Astrocyte of the cerebellum (primary cell): Measurements from ENCODE around the gene SERPINB4.
"Not testable (repeated sequence)": the region's sequence is repeated elsewhere in the genome, so short reads cannot be mapped to it uniquely, and the experiment has no call there.

Experiments used
- DNase-seq: peaks from one replicate; pipeline ENCODE4 v3.0.0-alpha.2; 2011; ENCODE audit warnings: low read depth
- H3K4me3 ChIP-seq: 2 replicates; pipeline ENCODE4 v1.5.1; 2011; ENCODE audit warnings: mild to moderate bottlenecking, low read depth, low read length, moderate library complexity
- in situ Hi-C: cut with HindIII; loops from 2 replicates; pipeline ENCODE4 v1.10.0; 2017; ENCODE audit warnings: low sequenced_read_pairs
- TF ChIP-seq, protein P1 (sequence below): IDR thresholded peaks from 2 replicates; pipeline ENCODE4 v1.5.1; 2012; ENCODE audit warnings: low read length, low read depth, moderate library complexity, mild to moderate bottlenecking; ENCODE audit errors: missing control alignments

Gene SERPINB4

DNA sequence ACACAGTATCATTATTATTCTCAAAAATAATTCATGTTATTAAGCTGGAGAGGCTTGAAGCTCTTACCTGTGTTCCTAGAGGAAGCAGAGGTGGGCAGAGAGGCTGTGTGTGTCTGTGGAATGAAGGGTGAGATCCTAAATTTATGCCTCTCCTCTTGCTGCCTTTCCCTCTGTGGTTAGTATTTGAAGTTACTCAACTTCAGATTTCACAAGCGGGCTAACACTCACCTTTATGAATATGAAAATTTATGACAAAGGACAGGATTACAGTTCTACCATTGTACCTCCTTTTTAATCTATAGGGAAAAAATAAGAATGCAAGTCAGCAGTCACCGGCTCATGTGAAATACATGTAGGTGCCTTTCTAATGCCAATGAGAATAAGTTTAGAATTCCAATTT lies at the start of gene SERPINB4:
Gene SERPINB4, minus strand, starts transcription at position 115 of the 400 bp plus-strand sequence. CDS start 679 bp downstream, outside the sequence.
- DNase-seq, H3K4me3 ChIP-seq, in situ Hi-C loops: not testable (repeated sequence)

DNA sequence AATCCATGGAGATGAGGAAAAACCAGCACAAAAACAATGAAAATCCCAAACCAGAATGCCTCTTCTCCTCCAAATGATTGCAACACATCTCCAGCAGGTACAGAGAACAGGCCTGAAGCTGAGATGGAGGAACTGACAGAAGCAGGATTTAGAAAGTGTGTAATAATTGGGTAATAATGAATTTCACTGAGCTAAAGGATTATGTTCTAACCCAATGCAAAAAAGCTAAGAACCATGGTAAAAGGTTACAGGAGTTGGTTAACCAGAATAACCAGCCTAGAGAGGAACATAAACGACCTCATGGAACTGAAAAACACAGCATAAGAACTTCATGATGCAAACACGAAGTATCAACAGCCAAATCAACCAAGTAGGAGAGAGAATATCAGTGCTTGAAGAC lies 45.0 kb upstream of the SERPINB4 start:
- DNase-seq: no peak
- no peak overlapping the region for H3K4me3 ChIP-seq
- in situ Hi-C loops: no loop called here
- TF ChIP-seq, protein P1, sequence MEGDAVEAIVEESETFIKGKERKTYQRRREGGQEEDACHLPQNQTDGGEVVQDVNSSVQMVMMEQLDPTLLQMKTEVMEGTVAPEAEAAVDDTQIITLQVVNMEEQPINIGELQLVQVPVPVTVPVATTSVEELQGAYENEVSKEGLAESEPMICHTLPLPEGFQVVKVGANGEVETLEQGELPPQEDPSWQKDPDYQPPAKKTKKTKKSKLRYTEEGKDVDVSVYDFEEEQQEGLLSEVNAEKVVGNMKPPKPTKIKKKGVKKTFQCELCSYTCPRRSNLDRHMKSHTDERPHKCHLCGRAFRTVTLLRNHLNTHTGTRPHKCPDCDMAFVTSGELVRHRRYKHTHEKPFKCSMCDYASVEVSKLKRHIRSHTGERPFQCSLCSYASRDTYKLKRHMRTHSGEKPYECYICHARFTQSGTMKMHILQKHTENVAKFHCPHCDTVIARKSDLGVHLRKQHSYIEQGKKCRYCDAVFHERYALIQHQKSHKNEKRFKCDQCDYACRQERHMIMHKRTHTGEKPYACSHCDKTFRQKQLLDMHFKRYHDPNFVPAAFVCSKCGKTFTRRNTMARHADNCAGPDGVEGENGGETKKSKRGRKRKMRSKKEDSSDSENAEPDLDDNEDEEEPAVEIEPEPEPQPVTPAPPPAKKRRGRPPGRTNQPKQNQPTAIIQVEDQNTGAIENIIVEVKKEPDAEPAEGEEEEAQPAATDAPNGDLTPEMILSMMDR: no peak

DNA sequence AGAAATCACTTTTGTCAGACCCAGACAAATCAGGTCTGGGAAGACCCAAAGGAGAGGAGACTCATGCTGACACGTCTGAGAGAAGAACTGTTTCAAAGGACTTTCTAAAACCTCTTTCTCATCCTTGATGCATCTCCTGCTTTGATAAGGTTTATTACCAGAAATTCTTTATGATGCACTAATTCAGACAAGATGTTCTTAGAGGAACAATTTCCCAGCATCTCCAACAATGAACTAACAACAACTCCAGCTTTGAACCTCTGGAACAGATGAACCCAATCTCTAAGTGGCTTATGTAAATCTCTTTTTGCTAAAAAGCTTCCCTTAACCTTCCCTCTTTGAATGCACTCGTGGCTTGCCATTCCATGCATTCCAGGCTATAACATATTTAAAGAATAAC lies 42.8 kb upstream of the SERPINB4 start:
- in situ Hi-C loops: no loop called here
- DNase-seq: no peak
- no peak overlapping the region for H3K4me3 ChIP-seq
- TF ChIP-seq, protein P1: no peak

DNA sequence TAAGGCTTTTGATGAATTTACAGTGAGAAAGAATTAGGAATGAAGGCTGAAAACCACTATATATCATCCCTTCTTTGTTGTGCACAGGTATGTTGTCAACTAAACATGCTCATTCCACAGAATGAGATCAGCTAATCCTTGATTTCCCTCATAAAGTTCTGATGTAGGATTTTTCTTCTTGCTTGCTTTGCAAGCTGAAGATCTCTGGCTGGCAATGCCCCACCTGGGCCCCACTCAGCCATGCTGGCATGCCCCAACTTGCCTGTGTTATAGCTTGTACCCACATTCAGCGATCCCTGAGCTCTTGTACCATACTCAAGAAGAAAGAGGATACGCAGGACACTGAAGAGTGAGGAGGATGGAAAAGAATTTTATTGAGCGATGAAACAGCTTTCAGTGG lies 40.7 kb upstream of the SERPINB4 start:
- TF ChIP-seq, protein P1: no peak
- H3K4me3 ChIP-seq: no peak overlapping the region
- in situ Hi-C loops: no loop called here
- no peak for DNase-seq

DNA sequence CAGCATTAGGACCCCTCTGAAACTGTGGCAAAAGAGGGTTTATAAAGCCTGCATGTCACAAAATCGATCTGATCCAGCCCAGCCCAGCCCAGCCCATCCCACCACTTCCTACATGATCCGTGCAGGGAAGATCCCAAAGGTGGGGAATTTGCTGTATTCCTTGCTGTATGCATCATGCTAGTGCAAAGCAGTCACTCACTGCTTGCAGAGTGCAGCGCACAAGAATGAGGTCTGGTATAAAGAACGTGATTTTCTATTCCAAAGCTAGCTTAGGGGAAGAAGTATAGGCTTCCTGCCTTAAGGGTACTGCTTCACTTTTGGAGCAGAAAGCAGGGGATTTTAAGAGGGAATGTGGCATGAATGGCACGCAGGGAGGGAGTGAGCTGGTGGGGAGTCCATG lies 39.8 kb upstream of the SERPINB4 start:
- H3K4me3 ChIP-seq: no peak overlapping the region
- in situ Hi-C loops: no loop called here
- no peak for DNase-seq
- TF ChIP-seq, protein P1: no peak

DNA sequence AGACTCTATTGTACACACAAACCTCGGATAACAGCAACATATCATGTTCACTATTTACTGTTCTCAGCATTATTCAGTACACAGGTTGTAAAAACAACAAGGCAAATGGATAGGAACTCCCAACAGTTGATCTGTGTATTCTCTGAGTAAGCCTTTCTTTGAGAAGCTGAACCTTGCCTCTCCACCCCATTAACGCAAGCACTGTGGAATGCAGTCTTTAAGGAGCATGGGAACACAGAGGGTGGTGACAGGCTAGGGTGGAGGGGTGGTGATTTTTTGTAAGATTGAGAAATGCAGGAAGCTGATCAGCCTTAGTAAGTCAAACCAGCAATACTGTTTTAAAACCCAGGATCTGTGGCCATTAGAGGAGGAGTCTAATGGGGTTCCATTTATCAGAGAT lies 39.1 kb upstream of the SERPINB4 start:
- in situ Hi-C loops: no loop called here
- H3K4me3 ChIP-seq: no peak overlapping the region
- TF ChIP-seq, protein P1: no peak
- peak; percentile 5 for DNase-seq

DNA sequence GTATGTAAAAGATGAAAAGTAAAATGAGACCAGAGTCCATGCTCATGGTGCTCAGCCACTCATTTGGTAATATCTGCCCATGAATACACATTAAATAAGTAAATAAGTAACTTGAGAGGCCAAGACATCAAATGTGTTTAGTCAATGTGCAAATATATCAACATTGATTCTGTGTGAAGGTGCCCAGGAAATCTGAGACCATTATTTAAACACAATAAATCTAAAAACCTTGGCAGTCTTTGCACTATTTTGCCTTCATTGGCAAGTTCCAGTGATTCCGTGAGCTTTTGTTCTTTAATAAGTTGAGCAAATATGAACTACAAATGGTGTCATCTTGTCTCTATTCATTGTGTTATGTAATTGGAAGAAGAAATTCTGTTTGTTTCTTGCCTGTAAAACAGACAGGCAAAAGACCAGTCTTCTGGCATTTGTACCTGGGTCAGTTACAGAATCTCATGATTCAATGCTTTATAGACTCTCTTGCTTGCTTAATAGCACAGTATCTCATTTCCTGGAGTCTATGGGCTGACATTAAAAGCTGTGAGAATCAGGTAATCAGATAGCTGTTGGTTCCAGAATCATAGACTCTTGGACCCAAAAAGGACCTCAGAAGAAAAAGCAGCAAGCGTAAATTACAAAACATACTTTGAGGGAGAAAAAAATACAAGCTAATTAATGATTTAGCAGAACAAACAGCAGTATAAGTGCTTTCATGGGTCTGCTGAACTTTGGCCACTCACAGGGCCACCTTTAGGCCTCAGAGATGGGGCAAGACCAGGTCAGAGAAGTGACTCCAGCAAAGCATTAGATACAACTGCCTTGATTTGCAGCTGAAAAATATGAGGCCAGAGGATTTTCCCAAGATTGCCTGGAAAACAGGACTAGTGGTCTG lies 37.6 kb upstream of the SERPINB4 start:
- no peak for DNase-seq
- in situ Hi-C loops: no loop called here
- TF ChIP-seq, protein P1: no peak
- H3K4me3 ChIP-seq: no peak overlapping the region
